ENCODE data around the gene ZNF792. TPM values are rescaled to one million over a fixed set of nuclear protein-coding genes. Genes with fewer than 3 reads are reported as not detected.

ZNF792 gene
- total and polyA plus RNA-seq, 2 of the 4 experiments (the other 2 are of a cell fraction), result 1.5 to 4.8 TPM

DNA sequence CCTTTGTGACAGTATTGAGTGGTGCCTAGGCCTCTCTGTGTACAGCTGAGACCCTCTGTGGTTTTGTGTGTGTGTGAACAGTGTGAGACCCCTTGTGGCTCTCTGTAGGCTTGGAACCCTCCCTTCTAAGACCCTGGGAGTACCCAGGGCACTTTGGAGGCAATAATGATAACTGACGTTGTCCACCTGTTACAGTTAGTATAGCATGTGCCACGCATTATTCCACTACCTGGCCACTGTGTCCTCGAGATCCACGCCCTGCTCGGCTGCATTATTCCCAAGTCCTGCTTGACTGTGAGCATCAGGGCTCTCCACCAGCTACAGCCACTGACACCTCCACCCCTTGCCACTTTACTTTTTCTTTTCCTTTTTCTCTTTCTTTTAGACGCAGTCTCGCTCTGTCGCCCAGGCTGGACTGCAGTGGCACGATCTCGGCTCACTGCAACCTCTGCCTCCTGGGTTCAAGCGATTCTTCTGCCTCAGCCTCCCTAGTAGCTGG lies 38.1 kb upstream of the ZNF792 start:
- dilution Hi-C loops (cut with HindIII; ENCODE audit: low sequenced_read_pairs, unreplicated experiment), result no loop called here
- TF ChIP-seq FOS (IDR thresholded peaks at IDR 0.05; ENCODE audit: low read depth, low read length), result no peak
- TF ChIP-seq, protein P1, sequence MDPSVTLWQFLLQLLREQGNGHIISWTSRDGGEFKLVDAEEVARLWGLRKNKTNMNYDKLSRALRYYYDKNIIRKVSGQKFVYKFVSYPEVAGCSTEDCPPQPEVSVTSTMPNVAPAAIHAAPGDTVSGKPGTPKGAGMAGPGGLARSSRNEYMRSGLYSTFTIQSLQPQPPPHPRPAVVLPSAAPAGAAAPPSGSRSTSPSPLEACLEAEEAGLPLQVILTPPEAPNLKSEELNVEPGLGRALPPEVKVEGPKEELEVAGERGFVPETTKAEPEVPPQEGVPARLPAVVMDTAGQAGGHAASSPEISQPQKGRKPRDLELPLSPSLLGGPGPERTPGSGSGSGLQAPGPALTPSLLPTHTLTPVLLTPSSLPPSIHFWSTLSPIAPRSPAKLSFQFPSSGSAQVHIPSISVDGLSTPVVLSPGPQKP (IDR thresholded peaks at IDR 0.05; ENCODE audit: borderline replicate concordance, low read depth, low read length), result no peak
- no peak for TF ChIP-seq MXI1 (IDR thresholded peaks at IDR 0.05; ENCODE audit: borderline replicate concordance, low read depth, low read length)
- TF ChIP-seq RFX5 (IDR thresholded peaks at IDR 0.05; ENCODE audit: low read depth, low read length), result no peak
- TF ChIP-seq CEBPB (IDR thresholded peaks at IDR 0.05; ENCODE audit: low read depth, low read length), result no peak
- TF ChIP-seq, protein P2, sequence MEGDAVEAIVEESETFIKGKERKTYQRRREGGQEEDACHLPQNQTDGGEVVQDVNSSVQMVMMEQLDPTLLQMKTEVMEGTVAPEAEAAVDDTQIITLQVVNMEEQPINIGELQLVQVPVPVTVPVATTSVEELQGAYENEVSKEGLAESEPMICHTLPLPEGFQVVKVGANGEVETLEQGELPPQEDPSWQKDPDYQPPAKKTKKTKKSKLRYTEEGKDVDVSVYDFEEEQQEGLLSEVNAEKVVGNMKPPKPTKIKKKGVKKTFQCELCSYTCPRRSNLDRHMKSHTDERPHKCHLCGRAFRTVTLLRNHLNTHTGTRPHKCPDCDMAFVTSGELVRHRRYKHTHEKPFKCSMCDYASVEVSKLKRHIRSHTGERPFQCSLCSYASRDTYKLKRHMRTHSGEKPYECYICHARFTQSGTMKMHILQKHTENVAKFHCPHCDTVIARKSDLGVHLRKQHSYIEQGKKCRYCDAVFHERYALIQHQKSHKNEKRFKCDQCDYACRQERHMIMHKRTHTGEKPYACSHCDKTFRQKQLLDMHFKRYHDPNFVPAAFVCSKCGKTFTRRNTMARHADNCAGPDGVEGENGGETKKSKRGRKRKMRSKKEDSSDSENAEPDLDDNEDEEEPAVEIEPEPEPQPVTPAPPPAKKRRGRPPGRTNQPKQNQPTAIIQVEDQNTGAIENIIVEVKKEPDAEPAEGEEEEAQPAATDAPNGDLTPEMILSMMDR (conservative IDR thresholded peaks at IDR 0.05; ENCODE audit: low read depth, low read length), result no peak
- TF ChIP-seq, protein P3, sequence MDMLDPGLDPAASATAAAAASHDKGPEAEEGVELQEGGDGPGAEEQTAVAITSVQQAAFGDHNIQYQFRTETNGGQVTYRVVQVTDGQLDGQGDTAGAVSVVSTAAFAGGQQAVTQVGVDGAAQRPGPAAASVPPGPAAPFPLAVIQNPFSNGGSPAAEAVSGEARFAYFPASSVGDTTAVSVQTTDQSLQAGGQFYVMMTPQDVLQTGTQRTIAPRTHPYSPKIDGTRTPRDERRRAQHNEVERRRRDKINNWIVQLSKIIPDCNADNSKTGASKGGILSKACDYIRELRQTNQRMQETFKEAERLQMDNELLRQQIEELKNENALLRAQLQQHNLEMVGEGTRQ (IDR thresholded peaks at IDR 0.05; ENCODE audit: low read depth, low read length), result no peak
- TF ChIP-seq RAD21 (IDR thresholded peaks at IDR 0.05; ENCODE audit: low read length), result no peak
- no peak for TF ChIP-seq POLR2A (IDR thresholded peaks at IDR 0.05; ENCODE audit: low read depth, low read length)
- no peak for TF ChIP-seq NFE2L2 (IDR thresholded peaks at IDR 0.05; ENCODE audit: low read depth, low read length)
- TF ChIP-seq MAZ (IDR thresholded peaks at IDR 0.05; ENCODE audit: borderline replicate concordance, low read depth, low read length), result no peak
- CTCF ChIA-PET, result no interaction called here
- Histone ChIP-seq H3K9ac (ENCODE audit: low read depth, low read length) (no peak overlapping the region), H2AFZ (replicated peaks; ENCODE audit: low read length, poor library complexity) (no peak overlapping the region), H3K9me3 (ENCODE audit: control insufficient read depth, insufficient read depth, low read length) (no peaks in the 10 kb centered on the region), H3K27me3 (ENCODE audit: control insufficient read depth, insufficient read depth, low read length) (no peaks in the 10 kb centered on the region), H2BK15ac (ENCODE audit: low read depth, low read length) (no peak overlapping the region), H3K79me1 (ENCODE audit: low read depth in 1 of 2, low read length in 2 of 2) (peaks cover 24 to 69% of the 10 kb centered on the region in 2 experiments), H4K5ac (ENCODE audit: low read depth, low read length) (no peak overlapping the region), H4K91ac (ENCODE audit: insufficient read depth, low read depth, low read length) (no peak overlapping the region), H3K4me1 (ENCODE audit: control insufficient read depth, insufficient read depth, low read length) (peaks cover 23% of the 10 kb centered on the region), H3K14ac (replicated peaks; ENCODE audit: low read depth, low read length) (no peak overlapping the region), H3K18ac (ENCODE audit: low read depth, low read length) (no peak overlapping the region), H3K4me2 (ENCODE audit: low read depth, low read length) (no peak overlapping the region; the same call in 1 of the 2 replicates), H3K56ac (ENCODE audit: extremely low read depth, insufficient read depth, low read length) (no peak overlapping the region), H2AK5ac (ENCODE audit: low read depth, low read length) (peak overlapping the region; percentile 4; the same call in 1 of the 2 replicates), H2AK9ac (replicated peaks; ENCODE audit: low read depth, low read length, poor library complexity) (peak overlapping the region; percentile 57), H4K20me1 (ENCODE audit: insufficient read depth, low read length) (peaks cover 53% of the 10 kb centered on the region), H4K8ac (ENCODE audit: low read depth in 2 of 2, low read length in 2 of 2) (no peak overlapping the region), H2BK5ac (ENCODE audit: low read depth, low read length, poor library complexity, severe bottlenecking) (no peak overlapping the region), H2BK120ac (ENCODE audit: low read depth, low read length) (no peak overlapping the region), H3K4ac (ENCODE audit: low read depth, low read length) (no peak overlapping the region), H3K9me1 (ENCODE audit: insufficient read depth, low read length) (peaks cover 28% of the 10 kb centered on the region), H3K27ac (ENCODE audit: insufficient read depth, low read length) (no peak overlapping the region), H2BK20ac (ENCODE audit: low read depth, low read length) (no peak overlapping the region), H3K23ac (ENCODE audit: low read depth, low read length) (peak overlapping the region; percentile 63), H3K36me3 (ENCODE audit: control insufficient read depth, insufficient read depth, low read length) (peaks cover 14% of the 10 kb centered on the region), H3K4me3 (ENCODE audit: insufficient read depth, low read depth, low read length) (no peak overlapping the region)
- 100% methylated on average over 6 of the region's 11 CpGs; no CpG with 5 or more reads in 1 of the 2 experiments for WGBS, 2 experiments (ENCODE audit: extremely low coverage in 2 of 2, insufficient read length in 1 of 2)
- DNase-seq (no peak), ATAC-seq (ENCODE audit: low read depth) (no peak)
- intact Hi-C loops (cut with micrococcal nuclease), result no loop called here
- POLR2A ChIA-PET (ENCODE audit: unreplicated experiment), result no interaction called here
- BruUV-seq (replicated peaks), result TSS peak; percentile 46
- in situ Hi-C loops (cut with MboI; ENCODE audit: low sequenced_read_pairs), result no loop called here

Measured in IMR-90 (cell line).